ENCODE data around the gene PDLIM5. TPM values are rescaled to one million over a fixed set of nuclear protein-coding genes. Genes with fewer than 3 reads are reported as not detected.

PDLIM5 gene
- polyA plus RNA-seq, 3 donors = 13.2 to 48.3 (median 27.3) TPM

DNA sequence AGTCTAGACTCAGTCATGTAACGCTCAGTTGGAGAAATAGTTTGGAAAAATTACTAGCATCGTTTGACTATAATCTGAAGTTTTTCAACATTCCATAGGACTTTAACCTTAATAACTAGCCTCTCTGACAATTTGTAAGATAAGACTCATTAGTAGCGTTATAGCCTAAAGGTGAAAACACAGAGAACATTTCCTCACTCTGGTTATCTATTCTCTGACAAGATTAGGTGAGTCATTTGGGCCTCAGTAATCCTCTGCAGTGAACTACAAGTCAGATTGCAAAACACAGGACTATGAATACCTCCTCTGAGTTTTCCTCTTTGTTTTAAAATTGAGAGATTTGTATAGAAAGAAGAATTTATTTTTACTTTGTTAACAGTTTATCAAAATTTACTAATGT lies 31.8 kb upstream of the PDLIM5 start:
- WGBS, 3 donors = 48 to 83% (median 73%) methylated on average over 3 of the region's 3 CpGs
- H3K27ac ChIP-seq (ENCODE audit: low read depth, low read length) = no peak overlapping the region

DNA sequence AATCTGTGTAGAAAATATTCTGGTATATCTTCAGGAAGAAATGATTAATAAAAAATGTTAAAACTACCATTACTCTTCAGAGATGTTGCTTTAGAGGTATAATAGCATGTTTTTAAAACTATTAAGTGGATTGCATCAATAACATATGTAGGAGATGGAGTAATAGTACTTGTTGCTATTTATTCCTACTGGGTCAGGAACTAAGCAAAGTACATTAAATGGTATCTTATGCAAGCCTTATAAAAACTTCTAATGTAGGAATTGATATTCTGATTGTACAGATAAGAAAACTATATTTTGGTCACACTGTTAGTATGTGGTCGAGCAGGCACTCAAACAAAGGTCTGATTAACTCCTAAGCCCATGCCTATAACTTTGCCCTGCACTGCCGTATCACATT lies 31.4 kb upstream of the PDLIM5 start:
- no peak overlapping the region for H3K27ac ChIP-seq (ENCODE audit: low read depth, low read length)
- WGBS, 3 donors = 87 to 93% (median 91%) methylated on average over 2 of the region's 2 CpGs

- no peak overlapping the region for H3K27ac ChIP-seq (ENCODE audit: low read depth, low read length)
- 73 to 88% (median 85%) methylated on average over 1 of the region's 1 CpG for WGBS, 3 donors
Observed at GRCh38 chr4:94426783-94427182, 25.0 kb upstream of the PDLIM5 start.

- H3K27ac ChIP-seq (ENCODE audit: low read depth, low read length) = no peak overlapping the region
- WGBS, 3 donors = 59 to 90% (median 86%) methylated on average over 1 of the region's 1 CpG
Observed at GRCh38 chr4:94428884-94429283, 22.9 kb upstream of the PDLIM5 start.

- 85 to 92% (median 87%) methylated on average over 6 of the region's 6 CpGs for WGBS, 3 donors
- no peak overlapping the region for H3K27ac ChIP-seq (ENCODE audit: low read depth, low read length)
Observed at GRCh38 chr4:94430406-94430805, 21.3 kb upstream of the PDLIM5 start.

GRCh38 chr4:94431388-94431787 lies 20.4 kb upstream of the PDLIM5 start:
- no peak overlapping the region for H3K27ac ChIP-seq (ENCODE audit: low read depth, low read length)
- WGBS, 3 donors = 94 to 97% (median 97%) methylated on average over 3 of the region's 3 CpGs

GRCh38 chr4:94434505-94434904 lies 17.2 kb upstream of the PDLIM5 start:
- no peak overlapping the region for H3K27ac ChIP-seq (ENCODE audit: low read depth, low read length)

DNA sequence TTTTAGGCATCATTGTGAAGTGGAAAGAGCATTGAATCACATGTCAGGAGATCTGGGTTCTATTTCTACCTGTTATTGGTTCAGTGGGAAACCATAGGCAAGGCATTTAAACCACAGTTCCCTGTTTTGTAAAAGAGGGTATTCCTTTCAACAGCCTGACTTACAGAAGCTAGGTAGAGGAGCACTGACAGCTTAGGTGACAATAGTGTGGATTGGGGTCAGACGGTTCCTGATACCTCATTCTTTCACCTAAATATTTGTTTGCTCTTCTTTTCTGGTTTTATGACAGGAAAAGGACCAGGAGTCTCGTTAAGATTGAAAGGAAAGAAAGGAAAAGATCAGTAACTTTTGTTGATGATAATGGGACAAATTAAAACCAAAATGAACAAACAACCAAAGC lies 15.9 kb upstream of the PDLIM5 start:
- 67 to 86% (median 68%) methylated on average over 2 of the region's 2 CpGs for WGBS, 3 donors
- no peak overlapping the region for H3K27ac ChIP-seq (ENCODE audit: low read depth, low read length)

- 81 to 100% (median 100%) methylated on average over 1 of the region's 1 CpG for WGBS, 3 donors
- H3K27ac ChIP-seq (ENCODE audit: low read depth, low read length) = no peak overlapping the region
Observed at GRCh38 chr4:94436512-94436911, 15.2 kb upstream of the PDLIM5 start.

DNA sequence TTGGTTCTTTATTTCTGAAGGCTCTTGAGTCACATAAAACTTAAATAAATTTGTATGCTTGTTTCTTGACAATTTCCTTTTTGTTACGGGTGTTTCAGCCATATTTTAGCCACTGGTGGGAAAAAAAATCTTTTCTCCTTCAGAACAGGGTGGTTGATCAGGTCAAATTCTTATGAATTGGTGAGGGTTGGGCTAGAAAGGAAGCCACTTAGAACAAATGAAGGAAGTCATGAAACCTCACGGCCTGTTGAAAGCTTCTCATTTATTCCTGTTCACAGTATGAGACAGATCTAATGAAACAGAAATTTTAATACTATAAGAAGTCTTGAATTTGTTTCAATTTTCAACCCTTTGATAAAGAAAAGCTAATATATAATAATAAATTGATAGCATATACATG lies 12.1 kb upstream of the PDLIM5 start:
- no peak overlapping the region for H3K27ac ChIP-seq (ENCODE audit: low read depth, low read length)
- 46 to 80% (median 48%) methylated on average over 2 of the region's 2 CpGs for WGBS, 3 donors

DNA sequence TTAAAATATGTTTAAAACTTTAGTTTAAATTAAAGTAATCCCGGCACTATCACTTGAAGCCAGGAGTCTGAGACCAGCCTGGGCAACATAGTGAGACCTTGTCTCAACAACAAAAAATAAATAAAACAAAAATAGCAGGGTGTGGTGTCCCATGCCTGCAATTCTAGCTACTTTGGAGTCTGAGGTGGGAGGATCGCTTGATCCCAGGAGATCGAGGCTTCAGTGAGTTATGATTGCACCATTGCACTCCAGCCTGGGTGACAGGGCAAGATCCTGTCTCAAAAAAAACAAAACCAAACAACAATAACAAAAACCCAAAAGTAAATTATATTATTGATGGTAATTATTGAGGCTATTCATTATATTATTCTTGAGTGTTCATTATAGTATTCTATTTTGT lies 9.9 kb upstream of the PDLIM5 start:
- 82 to 92% (median 88%) methylated on average over 3 of the region's 3 CpGs for WGBS, 3 donors

DNA sequence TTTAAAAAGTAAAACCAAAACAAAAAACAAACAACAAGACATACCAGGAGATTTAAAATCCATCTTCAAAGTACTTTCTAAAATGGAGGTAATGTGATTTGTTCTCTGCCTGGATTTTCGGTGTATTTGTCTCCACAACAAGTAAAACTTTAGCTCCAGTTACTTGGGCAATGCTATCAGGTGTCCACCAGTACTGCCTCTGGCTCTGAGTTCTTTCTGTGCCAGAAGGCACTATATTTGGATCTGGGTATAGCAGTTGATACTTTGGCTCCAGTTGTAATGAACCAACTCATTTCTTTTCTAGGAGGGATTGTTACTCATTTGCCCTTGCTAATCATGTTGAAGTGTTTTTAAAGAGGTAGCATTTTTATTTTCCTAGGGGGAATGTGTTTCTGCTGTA lies 9.5 kb upstream of the PDLIM5 start:
- WGBS, 3 donors = 87 to 91% (median 89%) methylated on average over 1 of the region's 1 CpG
- H3K27ac ChIP-seq (ENCODE audit: low read depth, low read length) = no peak overlapping the region

More for the DNA sequence above, 9.9 kb upstream of the PDLIM5 start:
- H3K27ac ChIP-seq (ENCODE audit: low read depth, low read length) = no peak overlapping the region

- 72 to 92% (median 76%) methylated on average over 3 of the region's 3 CpGs for WGBS, 3 donors
- H3K27ac ChIP-seq (ENCODE audit: low read depth, low read length) = no peak overlapping the region
Observed at GRCh38 chr4:94446386-94446785, 5.4 kb upstream of the PDLIM5 start.

DNA sequence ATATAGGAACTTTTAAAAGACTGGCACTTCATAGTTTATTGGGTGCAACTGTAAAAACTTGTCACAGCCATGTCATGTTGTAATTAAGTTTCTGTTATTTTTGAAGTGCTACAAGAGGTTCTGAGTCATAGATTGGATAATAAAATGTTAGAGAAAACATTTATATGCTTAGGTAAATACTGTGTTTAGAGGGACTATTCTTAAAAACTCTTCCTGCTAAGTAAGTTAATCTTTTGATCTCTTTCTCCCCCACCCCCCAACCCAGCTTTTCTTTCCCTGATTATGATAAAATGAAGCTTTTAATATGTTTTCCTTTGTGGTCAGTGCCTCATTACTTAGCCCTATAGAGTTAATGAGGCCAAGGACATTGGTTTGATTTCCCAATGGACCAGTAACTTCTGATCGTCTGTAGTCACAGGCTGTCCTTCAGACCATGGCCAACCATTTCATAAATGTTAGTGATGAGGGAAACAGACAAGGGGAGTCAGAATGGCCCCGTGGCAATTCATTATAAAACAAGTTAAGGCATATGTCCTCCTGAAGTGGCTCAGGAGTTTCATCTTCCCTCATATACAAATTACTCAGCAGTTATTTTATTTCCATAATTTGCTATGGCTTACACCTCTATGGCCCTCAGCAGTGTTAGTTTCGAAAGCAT lies 3.9 kb upstream of the PDLIM5 start:
- 75 to 83% (median 75%) methylated on average over 3 of the region's 3 CpGs for WGBS, 3 donors
- H3K27ac ChIP-seq (ENCODE audit: low read depth, low read length) = no peak overlapping the region

- no peak overlapping the region for H3K27ac ChIP-seq (ENCODE audit: low read depth, low read length)
- 18 to 76% (median 72%) methylated on average over 3 of the region's 3 CpGs for WGBS, 3 donors
Observed at GRCh38 chr4:94448815-94449375, 2.8 kb upstream of the PDLIM5 start.

- WGBS, 3 donors = 8 to 11% (median 9%) methylated on average over 16 of the region's 16 CpGs
- H3K27ac ChIP-seq (ENCODE audit: low read depth, low read length) = no peak overlapping the region
Observed at GRCh38 chr4:94451051-94451694, 569 bp upstream of the PDLIM5 start.

GRCh38 chr4:94452476-94453371 lies 982 bp downstream of the PDLIM5 start:
- peak overlapping the region; percentile 79 for H3K27ac ChIP-seq (ENCODE audit: low read depth, low read length)
- 2 to 3% (median 3%) methylated on average over 26 of the region's 26 CpGs for WGBS, 3 donors

GRCh38 chr4:94453391-94453963 lies 1.7 kb downstream of the PDLIM5 start:
- WGBS, 3 donors = 22 to 70% (median 61%) methylated on average over 7 of the region's 7 CpGs
- H3K27ac ChIP-seq (ENCODE audit: low read depth, low read length) = no peak overlapping the region

DNA sequence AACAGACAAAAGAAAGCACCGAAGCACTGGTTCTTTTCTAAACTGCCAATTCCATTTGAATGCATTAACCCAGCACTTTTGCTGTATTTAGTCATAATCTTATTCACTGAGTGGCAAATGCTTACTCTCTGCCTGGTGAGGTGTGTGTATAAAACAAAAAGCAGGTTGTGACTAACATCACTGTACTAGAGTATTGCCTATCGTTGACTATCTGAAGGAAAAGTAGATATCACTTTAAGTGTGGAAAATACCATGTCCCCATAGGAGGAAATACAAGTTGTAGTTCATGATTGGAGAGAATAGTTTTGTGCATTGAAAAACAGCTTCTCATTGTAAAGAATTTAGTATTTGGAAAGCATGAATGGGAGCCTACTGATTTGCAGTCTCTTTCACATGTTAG lies 2.7 kb downstream of the PDLIM5 start:
- 26 to 81% (median 80%) methylated on average over 2 of the region's 2 CpGs for WGBS, 3 donors
- H3K27ac ChIP-seq (ENCODE audit: low read depth, low read length) = no peak overlapping the region
